HG02623 (cell line): ENCODE measurements around the gene AGPAT4.

Experiments used
- ATAC-seq: cut with Tn5 transposase; IDR thresholded peaks from one replicate; pipeline ENCODE4 v1.9.1; 2021; ENCODE audit warnings: moderate library complexity; ENCODE audit not compliant: unreplicated experiment

AGPAT4 gene

GRCh38 chr6:161117942-161118341, 155.9 kb downstream of the AGPAT4 start:
- no peak for ATAC-seq

GRCh38 chr6:161117308-161117707, 156.6 kb downstream of the AGPAT4 start:
- no peak for ATAC-seq

GRCh38 chr6:161116554-161116953, 157.3 kb downstream of the AGPAT4 start:
- no peak for ATAC-seq

- ATAC-seq = no peak
Measured at GRCh38 chr6:161115468-161115867, 158.4 kb downstream of the AGPAT4 start.

- ATAC-seq = no peak
Measured at GRCh38 chr6:161111261-161111660, 162.6 kb downstream of the AGPAT4 start.

GRCh38 chr6:161110028-161110779, 163.7 kb downstream of the AGPAT4 start:
- ATAC-seq = no peak

- no peak for ATAC-seq
Measured at GRCh38 chr6:161109366-161109765, 164.5 kb downstream of the AGPAT4 start.

GRCh38 chr6:161108916-161109315, 164.9 kb downstream of the AGPAT4 start:
- ATAC-seq = no peak

GRCh38 chr6:161107779-161108730, 165.8 kb downstream of the AGPAT4 start:
- no peak for ATAC-seq

- ATAC-seq = no peak
Measured at GRCh38 chr6:161105408-161105807, 168.5 kb downstream of the AGPAT4 start.

GRCh38 chr6:161104966-161105365, 168.9 kb downstream of the AGPAT4 start:
- no peak for ATAC-seq

GRCh38 chr6:161103475-161103874, 170.4 kb downstream of the AGPAT4 start:
- no peak for ATAC-seq

GRCh38 chr6:161101517-161101916, 172.3 kb downstream of the AGPAT4 start:
- no peak for ATAC-seq

GRCh38 chr6:161100072-161100471, 173.8 kb downstream of the AGPAT4 start:
- no peak for ATAC-seq

GRCh38 chr6:161095916-161096315, 177.9 kb downstream of the AGPAT4 start:
- no peak for ATAC-seq

- no peak for ATAC-seq
Measured at GRCh38 chr6:161094955-161095354, 178.9 kb downstream of the AGPAT4 start.

- ATAC-seq = no peak
Measured at GRCh38 chr6:161091972-161092701, 181.7 kb downstream of the AGPAT4 start.

- ATAC-seq = no peak
Measured at GRCh38 chr6:161091151-161091550, 182.7 kb downstream of the AGPAT4 start.

- ATAC-seq = no peak
Measured at GRCh38 chr6:161088676-161089328, 185.1 kb downstream of the AGPAT4 start.

- no peak for ATAC-seq
Measured at GRCh38 chr6:161085246-161085645, 188.6 kb downstream of the AGPAT4 start.

GRCh38 chr6:161082215-161082614, 191.6 kb downstream of the AGPAT4 start:
- no peak for ATAC-seq
